ENCODE measurements around the gene PLA2G4E. TPM values are rescaled to one million over a fixed set of nuclear protein-coding genes. Genes with fewer than 3 reads are reported as not detected.

The PLA2G4E gene
- total and polyA plus RNA-seq, 9 of the 15 experiments (the other 6 are each of a cell fraction or from before 2014, with no cell fraction given) = 0.03 TPM; not detected in 8

- in situ Hi-C loops (cut with MboI) (loop anchor here (5.0 kb wide), 1 partner anchor 68 kb away; no protein-coding TSS in a partner anchor), intact Hi-C loops (cut with micrococcal nuclease) (loop anchor here (10.0 kb wide), 1 partner anchor 325 kb away; no protein-coding TSS in a partner anchor)
- Histone ChIP-seq H3K4me2 (ENCODE audit: insufficient read depth, low read length) (no peak overlapping the region; the same call in 1 of the 2 replicates), H3K79me2 (ENCODE audit: control insufficient read depth, insufficient read depth, low read length) (no peaks in the 10 kb centered on the region), H3K27me3 (ENCODE audit: control insufficient read depth in 2 of 2, insufficient read depth in 2 of 2, low read length in 2 of 2) (peaks cover 14 to 52% of the 10 kb centered on the region in 2 experiments), H3K36me3 (ENCODE audit: control insufficient read depth, insufficient read depth, low read length) (no peaks in the 10 kb centered on the region), H3K4me3 (no peak overlapping the region), H3K9me3 (replicated peaks; ENCODE audit: control insufficient read depth, insufficient read depth, low read depth, low read length) (no peaks in the 10 kb centered on the region), H3K27ac (ENCODE audit: extremely low read depth, low read depth, low read length) (no peak overlapping the region), H4K20me1 (replicated peaks; ENCODE audit: control insufficient read depth, insufficient read depth, low read length) (peaks cover 4% of the 10 kb centered on the region; the same call in 1 of the 2 replicates), H3K9me1 (ENCODE audit: control insufficient read depth, insufficient read depth, low read length) (no peaks in the 10 kb centered on the region), H3K9ac (ENCODE audit: insufficient read depth in 1 of 2, low read depth in 2 of 2, low read length in 2 of 2) (no peak overlapping the region), H3K4me1 (replicated peaks in 1 of 2; ENCODE audit: control insufficient read depth in 2 of 2, insufficient read depth in 2 of 2, low read length in 2 of 2) (peaks cover 0 to 6% of the 10 kb centered on the region in 2 experiments; a peak in 3 of 5 replicates), H2AFZ (ENCODE audit: low read depth, low read length) (no peak overlapping the region)
- FAIRE-seq = peak; percentile 96
- no TSS peak for BruUV-seq (replicated peaks)
- peak; percentile 68 to 79 (median 76) for DNase-seq (ENCODE audit: extremely low read depth in 1 of 4, low spot score in 3 of 4)
- ATAC-seq = peak; percentile 46; the same call in 2 of the 3 replicates
- WGBS (ENCODE audit: insufficient coverage, low coverage, missing lambda C conversion rate) = 10% methylated on average over 14 of the region's 14 CpGs
- POLR2A ChIA-PET = interaction anchor here (1.1 kb wide), 1 partner anchor 13 kb away, joined by 5 read pairs; no protein-coding TSS in a partner anchor
- CTCF ChIA-PET (ENCODE audit: low intra/inter-chr PET ratio) = interaction anchor here (0.8 to 5.6 kb wide), 4 partner anchors 14 to 594 kb away, joined by 3 to 71 read pairs (median 4); no protein-coding TSS in a partner anchor
- TF ChIP-seq, protein P1, sequence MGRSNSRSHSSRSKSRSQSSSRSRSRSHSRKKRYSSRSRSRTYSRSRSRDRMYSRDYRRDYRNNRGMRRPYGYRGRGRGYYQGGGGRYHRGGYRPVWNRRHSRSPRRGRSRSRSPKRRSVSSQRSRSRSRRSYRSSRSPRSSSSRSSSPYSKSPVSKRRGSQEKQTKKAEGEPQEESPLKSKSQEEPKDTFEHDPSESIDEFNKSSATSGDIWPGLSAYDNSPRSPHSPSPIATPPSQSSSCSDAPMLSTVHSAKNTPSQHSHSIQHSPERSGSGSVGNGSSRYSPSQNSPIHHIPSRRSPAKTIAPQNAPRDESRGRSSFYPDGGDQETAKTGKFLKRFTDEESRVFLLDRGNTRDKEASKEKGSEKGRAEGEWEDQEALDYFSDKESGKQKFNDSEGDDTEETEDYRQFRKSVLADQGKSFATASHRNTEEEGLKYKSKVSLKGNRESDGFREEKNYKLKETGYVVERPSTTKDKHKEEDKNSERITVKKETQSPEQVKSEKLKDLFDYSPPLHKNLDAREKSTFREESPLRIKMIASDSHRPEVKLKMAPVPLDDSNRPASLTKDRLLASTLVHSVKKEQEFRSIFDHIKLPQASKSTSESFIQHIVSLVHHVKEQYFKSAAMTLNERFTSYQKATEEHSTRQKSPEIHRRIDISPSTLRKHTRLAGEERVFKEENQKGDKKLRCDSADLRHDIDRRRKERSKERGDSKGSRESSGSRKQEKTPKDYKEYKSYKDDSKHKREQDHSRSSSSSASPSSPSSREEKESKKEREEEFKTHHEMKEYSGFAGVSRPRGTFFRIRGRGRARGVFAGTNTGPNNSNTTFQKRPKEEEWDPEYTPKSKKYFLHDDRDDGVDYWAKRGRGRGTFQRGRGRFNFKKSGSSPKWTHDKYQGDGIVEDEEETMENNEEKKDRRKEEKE (IDR thresholded peaks at IDR 0.05; ENCODE audit: borderline replicate concordance in 1 of 2, control insufficient read depth in 1 of 2, low read depth in 2 of 2, low read length in 1 of 2) = no peak
- TF ChIP-seq, protein P2, sequence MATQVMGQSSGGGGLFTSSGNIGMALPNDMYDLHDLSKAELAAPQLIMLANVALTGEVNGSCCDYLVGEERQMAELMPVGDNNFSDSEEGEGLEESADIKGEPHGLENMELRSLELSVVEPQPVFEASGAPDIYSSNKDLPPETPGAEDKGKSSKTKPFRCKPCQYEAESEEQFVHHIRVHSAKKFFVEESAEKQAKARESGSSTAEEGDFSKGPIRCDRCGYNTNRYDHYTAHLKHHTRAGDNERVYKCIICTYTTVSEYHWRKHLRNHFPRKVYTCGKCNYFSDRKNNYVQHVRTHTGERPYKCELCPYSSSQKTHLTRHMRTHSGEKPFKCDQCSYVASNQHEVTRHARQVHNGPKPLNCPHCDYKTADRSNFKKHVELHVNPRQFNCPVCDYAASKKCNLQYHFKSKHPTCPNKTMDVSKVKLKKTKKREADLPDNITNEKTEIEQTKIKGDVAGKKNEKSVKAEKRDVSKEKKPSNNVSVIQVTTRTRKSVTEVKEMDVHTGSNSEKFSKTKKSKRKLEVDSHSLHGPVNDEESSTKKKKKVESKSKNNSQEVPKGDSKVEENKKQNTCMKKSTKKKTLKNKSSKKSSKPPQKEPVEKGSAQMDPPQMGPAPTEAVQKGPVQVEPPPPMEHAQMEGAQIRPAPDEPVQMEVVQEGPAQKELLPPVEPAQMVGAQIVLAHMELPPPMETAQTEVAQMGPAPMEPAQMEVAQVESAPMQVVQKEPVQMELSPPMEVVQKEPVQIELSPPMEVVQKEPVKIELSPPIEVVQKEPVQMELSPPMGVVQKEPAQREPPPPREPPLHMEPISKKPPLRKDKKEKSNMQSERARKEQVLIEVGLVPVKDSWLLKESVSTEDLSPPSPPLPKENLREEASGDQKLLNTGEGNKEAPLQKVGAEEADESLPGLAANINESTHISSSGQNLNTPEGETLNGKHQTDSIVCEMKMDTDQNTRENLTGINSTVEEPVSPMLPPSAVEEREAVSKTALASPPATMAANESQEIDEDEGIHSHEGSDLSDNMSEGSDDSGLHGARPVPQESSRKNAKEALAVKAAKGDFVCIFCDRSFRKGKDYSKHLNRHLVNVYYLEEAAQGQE (IDR thresholded peaks at IDR 0.05; ENCODE audit: borderline replicate concordance) = peak; percentile 66; the same call in 1 of the 2 replicates
- TF ChIP-seq, protein P2 (CRISPR knock-in tag; IDR thresholded peaks at IDR 0.05; ENCODE audit: low read depth) = no peak
- 0 out of 2 replicates have a peak, but pooled peaks have one; percentile 7 for TF ChIP-seq CREM (IDR thresholded peaks at IDR 0.05; ENCODE audit: low read depth)
Measured at GRCh38 chr15:42059661-42060476, 39.0 kb upstream of the PLA2G4E start.
